Gastrocnemius medialis (tissue), 4 donors: ENCODE data around the gene ME3. TPM values are rescaled to one million over a fixed set of nuclear protein-coding genes. Genes with fewer than 3 reads are reported as not detected.

ENCODE experiments used
- ATAC-seq, 2 donors: fragments of 150-250 bp; one replicate each; pipeline ENCODE4 v1.9.1; 2016
- DNase-seq, 2 donors: peaks; one replicate each; pipeline ENCODE4 v3.0.0-alpha.2; 2019
- H3K27ac ChIP-seq, 4 donors: fragments of 200-600 bp; sonication (generic); 1 replicate in 1 of 4; 2 replicates in 3 of 4; pipeline ENCODE4 v1.5.1; 2016 to 2018; ENCODE audit warnings: mild to moderate bottlenecking in 2 of 4, moderate library complexity in 1 of 4
- H3K27me3 ChIP-seq, 3 donors: fragments of 200-600 bp; sonication (generic) in 2 of 3; 1 replicate in 1 of 3; 2 replicates in 2 of 3; pipeline versions ENCODE4 v1.5.1 to v1.6.0; 2016 to 2019; ENCODE audit warnings: mild to moderate bottlenecking in 1 of 3, moderate library complexity in 1 of 3
- H3K36me3 ChIP-seq, 2 donors: fragments of 200-600 bp; sonication (generic) in 1 of 2; one replicate each; pipeline ENCODE4 v1.5.1; 2017 to 2018
- H3K4me1 ChIP-seq, 2 donors: fragments of 200-600 bp; sonication (generic) in 1 of 2; one replicate each; pipeline ENCODE4 v1.5.1; 2016 to 2017; ENCODE audit warnings: mild to moderate bottlenecking in 2 of 2
- H3K4me3 ChIP-seq, 4 donors: fragments of 200-600 bp; sonication (generic) in 3 of 4; 1 replicate in 1 of 4; 2 replicates in 3 of 4; pipeline ENCODE4 v1.5.1; 2016 to 2019; ENCODE audit warnings: mild to moderate bottlenecking in 2 of 4
- H3K9me3 ChIP-seq, 3 donors: fragments of 200-600 bp; sonication (generic) in 2 of 3; 1 replicate in 1 of 3; 2 replicates in 2 of 3; pipeline ENCODE4 v1.5.1; 2016 to 2019
- POLR2A ChIP-seq, 2 donors: fragments of 450-650 bp; IDR thresholded peaks; one replicate each; pipeline ENCODE4 v1.6.1; 2017; ENCODE audit warnings: antibody characterized with exemption in 2 of 2, mild to moderate bottlenecking in 2 of 2, moderate library complexity in 2 of 2
- in situ Hi-C, 4 donors: fragments of 200-750 bp; cut with MboI; loops; one replicate each; pipeline versions ENCODE4 v1.15.0 to v1.8.0; 2017; ENCODE audit warnings: low sequenced_read_pairs in 4 of 4
- intact Hi-C: fragments of 100-400 bp; cut with DNase I; formaldehyde crosslinking; loops from one replicate; pipeline ENCODE4 v1.15.1; 2023; ENCODE audit warnings: low total_unique reads
- total RNA-seq, 4 donors: library from RNA; depleted of rRNA; stranded (reverse); fragments of >200 nt; gene quantifications; one replicate each; pipeline versions ENCODE4 v1.1.0 to v1.2.3, GENCODE V29; 2016
- TF ChIP-seq, protein P1 (sequence below), 5 experiments: fragments of 450-650 bp in 3 of 5; fragments of 200-600 bp in 2 of 5; sonication (generic) in 2 of 5; IDR thresholded peaks in 4 of 5; conservative IDR thresholded peaks in 1 of 5; 1 replicate in 4 of 5; 2 replicates in 1 of 5; pipeline ENCODE4 v1.5.1; 2016 to 2019; ENCODE audit warnings: antibody characterized with exemption in 5 of 5, mild to moderate bottlenecking in 3 of 5, moderate library complexity in 3 of 5

The ME3 gene
- total RNA-seq, 4 donors from 2014 or later = 4.2 to 17.0 (median 15.7) TPM

- Histone ChIP-seq H3K27ac (peak overlapping the region; percentile 32 to 47 (median 44)), H3K4me3 (no peak overlapping the region), H3K27me3 (no peaks in the 10 kb centered on the region), H3K36me3 (no peaks in the 10 kb centered on the region), H3K9me3 (no peaks in the 10 kb centered on the region), H3K4me1 (no peaks in the 10 kb centered on the region)
- intact Hi-C loops = no loop called here
- DNase-seq (no peak), ATAC-seq (no peak)
- in situ Hi-C loops = no loop called here
- no peak for TF ChIP-seq POLR2A (IDR thresholded peaks at IDR 0.05)
- TF ChIP-seq, protein P1, sequence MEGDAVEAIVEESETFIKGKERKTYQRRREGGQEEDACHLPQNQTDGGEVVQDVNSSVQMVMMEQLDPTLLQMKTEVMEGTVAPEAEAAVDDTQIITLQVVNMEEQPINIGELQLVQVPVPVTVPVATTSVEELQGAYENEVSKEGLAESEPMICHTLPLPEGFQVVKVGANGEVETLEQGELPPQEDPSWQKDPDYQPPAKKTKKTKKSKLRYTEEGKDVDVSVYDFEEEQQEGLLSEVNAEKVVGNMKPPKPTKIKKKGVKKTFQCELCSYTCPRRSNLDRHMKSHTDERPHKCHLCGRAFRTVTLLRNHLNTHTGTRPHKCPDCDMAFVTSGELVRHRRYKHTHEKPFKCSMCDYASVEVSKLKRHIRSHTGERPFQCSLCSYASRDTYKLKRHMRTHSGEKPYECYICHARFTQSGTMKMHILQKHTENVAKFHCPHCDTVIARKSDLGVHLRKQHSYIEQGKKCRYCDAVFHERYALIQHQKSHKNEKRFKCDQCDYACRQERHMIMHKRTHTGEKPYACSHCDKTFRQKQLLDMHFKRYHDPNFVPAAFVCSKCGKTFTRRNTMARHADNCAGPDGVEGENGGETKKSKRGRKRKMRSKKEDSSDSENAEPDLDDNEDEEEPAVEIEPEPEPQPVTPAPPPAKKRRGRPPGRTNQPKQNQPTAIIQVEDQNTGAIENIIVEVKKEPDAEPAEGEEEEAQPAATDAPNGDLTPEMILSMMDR (IDR thresholded peaks at IDR 0.05 in 4 of 5, conservative IDR thresholded peaks at IDR 0.05 in 1 of 5) = no peak
Measured at GRCh38 chr11:86483610-86483939, 188.8 kb downstream of the ME3 start.

DNA sequence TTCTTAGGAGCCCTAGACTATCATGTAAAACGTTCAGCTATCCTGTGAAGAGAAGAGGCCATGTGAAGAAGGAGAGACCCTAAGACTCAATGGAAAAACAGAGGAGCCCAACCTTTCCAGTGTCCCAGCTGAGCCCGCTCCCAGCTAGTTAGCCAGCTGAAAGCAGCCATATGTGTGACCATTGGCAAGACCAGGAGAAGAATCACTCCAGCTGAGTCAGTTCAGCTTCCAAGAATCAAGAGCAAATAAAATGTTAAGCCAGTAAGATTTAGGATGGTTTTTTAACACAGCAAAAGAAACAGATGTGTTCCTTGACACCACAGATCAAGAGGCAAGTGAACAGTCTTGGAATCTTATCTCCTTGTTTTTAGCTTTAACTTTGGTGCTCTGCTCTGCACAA, 189.7 kb downstream of the ME3 start:
- Histone ChIP-seq H3K4me1 (peaks cover 5 to 7% of the 10 kb centered on the region in 2 donors), H3K9me3 (no peaks in the 10 kb centered on the region), H3K36me3 (no peaks in the 10 kb centered on the region), H3K4me3 (no peak overlapping the region), H3K27ac (no peak overlapping the region), H3K27me3 (no peaks in the 10 kb centered on the region)
- in situ Hi-C loops (no loop called here), intact Hi-C loops (no loop called here)
- no peak for DNase-seq
- no peak for TF ChIP-seq POLR2A (IDR thresholded peaks at IDR 0.05)
- TF ChIP-seq, protein P1 (IDR thresholded peaks at IDR 0.05 in 4 of 5, conservative IDR thresholded peaks at IDR 0.05 in 1 of 5) = no peak
- ATAC-seq = no peak

DNA sequence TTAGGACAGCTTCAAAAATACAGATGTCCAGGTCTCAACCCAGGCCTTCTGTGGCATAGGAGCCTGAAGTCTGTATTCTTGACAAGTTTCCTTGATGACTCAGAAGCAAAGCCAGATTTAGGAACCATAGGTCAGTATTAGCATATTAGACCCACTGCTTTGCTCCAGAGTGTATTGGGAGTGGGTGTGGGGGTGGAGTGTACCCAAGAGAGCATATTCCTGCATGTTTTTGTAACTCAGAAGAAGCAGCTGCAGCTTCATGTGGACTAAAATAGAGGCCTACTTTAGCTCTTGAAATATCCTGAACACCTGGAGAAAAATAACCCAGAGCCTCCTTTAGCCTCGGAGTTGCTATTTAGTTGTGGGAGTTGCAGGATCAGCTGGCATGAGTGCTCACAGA, 191.0 kb downstream of the ME3 start:
- TF ChIP-seq, protein P1 (IDR thresholded peaks at IDR 0.05 in 4 of 5, conservative IDR thresholded peaks at IDR 0.05 in 1 of 5) = no peak
- TF ChIP-seq POLR2A (IDR thresholded peaks at IDR 0.05) = no peak
- ATAC-seq (no peak), DNase-seq (no peak)
- intact Hi-C loops (no loop called here), in situ Hi-C loops (no loop called here)
- Histone ChIP-seq H3K4me3 (no peak overlapping the region), H3K36me3 (no peaks in the 10 kb centered on the region), H3K27me3 (no peaks in the 10 kb centered on the region), H3K4me1 (peaks cover 8 to 18% of the 10 kb centered on the region in 2 donors), H3K27ac (no peak overlapping the region), H3K9me3 (no peaks in the 10 kb centered on the region)

- no peaks in the 10 kb centered on the region for H3K27me3 ChIP-seq
- no peak for DNase-seq
- H3K4me1 ChIP-seq = peaks cover 8 to 35% of the 10 kb centered on the region in 2 donors
- H3K9me3 ChIP-seq = no peaks in the 10 kb centered on the region
- no peak overlapping the region for H3K4me3 ChIP-seq
- H3K27ac ChIP-seq = peak overlapping the region in 1 of 4 donors; percentile 71
- intact Hi-C loops (no loop called here), in situ Hi-C loops (no loop called here)
- no peaks in the 10 kb centered on the region for H3K36me3 ChIP-seq
- ATAC-seq = no peak
- TF ChIP-seq, protein P1 (IDR thresholded peaks at IDR 0.05 in 4 of 5, conservative IDR thresholded peaks at IDR 0.05 in 1 of 5) = no peak
Measured at GRCh38 chr11:86478348-86478747, 194.1 kb downstream of the ME3 start.

- DNase-seq (no peak), ATAC-seq (no peak)
- in situ Hi-C loops = no loop called here
- Histone ChIP-seq H3K4me1 (peaks cover 8 to 35% of the 10 kb centered on the region in 2 donors), H3K36me3 (no peaks in the 10 kb centered on the region), H3K9me3 (no peaks in the 10 kb centered on the region), H3K4me3 (no peak overlapping the region), H3K27me3 (no peaks in the 10 kb centered on the region), H3K27ac (peak overlapping the region in 2 of 4 donors; percentile 8 to 71)
- TF ChIP-seq POLR2A (IDR thresholded peaks at IDR 0.05) = no peak
- TF ChIP-seq, protein P1 (IDR thresholded peaks at IDR 0.05 in 4 of 5, conservative IDR thresholded peaks at IDR 0.05 in 1 of 5) = no peak
- intact Hi-C loops = no loop called here
Measured at GRCh38 chr11:86477495-86478155, 194.8 kb downstream of the ME3 start.
